IMR-90 (cell line): ENCODE measurements around the gene LYSMD3. TPM values are rescaled to one million over a fixed set of nuclear protein-coding genes. Genes with fewer than 3 reads are reported as not detected.

ENCODE experiments used
- polyA plus RNA-seq, 3 experiments: library from polyadenylated mRNA; depleted of rRNA; stranded (reverse); fragments of >200 nt; gene quantifications; 2 replicates each; pipeline ENCODE4 v1.2.3, GENCODE V29; 2012; ENCODE audit warnings: low replicate concordance in 1 of 3
- total RNA-seq: library from RNA; depleted of rRNA; stranded (reverse); fragments of >200 nt; gene quantifications from 2 replicates; pipeline ENCODE4 v1.2.3, GENCODE V29; 2012; rRNA removed

LYSMD3 gene
- total and polyA plus RNA-seq, 2 of the 4 experiments (the other 2 are of a cell fraction), result 10.2 to 21.1 TPM

Other genes with a start within 250 kb of the LYSMD3 start
- 1.1 and 2.5 TPM in 2 replicates for gene CETN3, start 119.8 kb downstream of the LYSMD3 start, total RNA-seq
- 5.9 and 6.5 TPM in 2 replicates for gene CETN3, start 119.8 kb downstream of the LYSMD3 start, polyA plus RNA-seq (2012; rRNA removed)
- gene MBLAC2, start 54.8 kb downstream of the LYSMD3 start, total RNA-seq, result 3.2 and 5.0 TPM in 2 replicates
- gene MBLAC2, start 54.8 kb downstream of the LYSMD3 start, polyA plus RNA-seq (2012; rRNA removed), result 2.5 and 3.0 TPM in 2 replicates
- gene POLR3G, start 54.7 kb downstream of the LYSMD3 start, total RNA-seq, result 10.6 and 15.6 TPM in 2 replicates
- 11.5 and 11.6 TPM in 2 replicates for gene POLR3G, start 54.7 kb downstream of the LYSMD3 start, polyA plus RNA-seq (2012; rRNA removed)
- under 0.01 TPM in 2 replicates for gene ADGRV1, start 29.2 kb upstream of the LYSMD3 start, total RNA-seq
- gene ADGRV1, start 29.2 kb upstream of the LYSMD3 start, polyA plus RNA-seq (2012; rRNA removed), result 0.09 TPM in 1 of 2 replicates, not detected in the other